ENCODE data around the gene ZBP1. TPM values are rescaled to one million over a fixed set of nuclear protein-coding genes. Genes with fewer than 3 reads are reported as not detected.
A peak's percentile ranks its signal among the peaks of the same experiment; 100 is the strongest.

Gene ZBP1
- total RNA-seq, 2 experiments from 2014 or later = 39.0 to 40.1 TPM

GRCh38 chr20:57620999-57621398 lies 773 bp upstream of the ZBP1 start:
- POLR2A ChIA-PET = interaction anchor here (1.0 to 3.4 kb wide), 12 partner anchors 8 to 231 kb away, joined by 3 to 139 read pairs (median 10); partner anchors contain the start of gene PMEPA1
- intact Hi-C loops (cut with DNase I, micrococcal nuclease) = loop anchor here in 1 of 2 experiments (5.0 to 10.0 kb wide), 3 partner anchors 86 to 1034 kb away; partner anchors contain the start of genes STX16 and VAPB
- Histone ChIP-seq H3K4me1 (ENCODE audit: insufficient read depth, low read length) (peaks cover 76% of the 10 kb centered on the region), H3K27ac (ENCODE audit: low read depth in 1 of 2, low read length in 2 of 2) (peak overlapping the region; percentile 78 to 90), H3K27me3 (ENCODE audit: control insufficient read depth in 1 of 2, insufficient read depth in 2 of 2, low read length in 2 of 2) (no peaks in the 10 kb centered on the region), H3K4me3 (ENCODE audit: low read length) (peak overlapping the region; percentile 71), H3K9me3 (ENCODE audit: control insufficient read depth in 1 of 2, insufficient read depth in 1 of 2, low read length in 2 of 2) (peaks cover 0 to 6% of the 10 kb centered on the region in 2 experiments), H3K36me3 (ENCODE audit: insufficient read depth, low read length) (no peaks in the 10 kb centered on the region)
- H3K27ac Mint-ChIP-seq = peak overlapping the region; percentile 94
- DNase-seq (peak in 5 of 14 experiments; percentile 29 to 51 (median 42)), ATAC-seq (ENCODE audit: poor library complexity) (no peak)
- no peak for TF ChIP-seq CTCF (IDR thresholded peaks at IDR 0.05)
- no peaks in the 10 kb centered on the region for H3K27me3 Mint-ChIP-seq
- H3K36me3 Mint-ChIP-seq (ENCODE audit: low read depth) = peaks cover 44% of the 10 kb centered on the region
- H3K9me3 Mint-ChIP-seq = peaks cover 3% of the 10 kb centered on the region
- H3K4me3 Mint-ChIP-seq = peak overlapping the region; percentile 76
- CTCF ChIA-PET = interaction anchor here (1.2 to 2.8 kb wide), 2 partner anchors 61 to 614 kb away, joined by 3 to 11 read pairs; no protein-coding TSS in a partner anchor
- peaks cover 86% of the 10 kb centered on the region for H3K4me1 Mint-ChIP-seq (ENCODE audit: low read depth)

GRCh38 chr20:57619051-57619831 lies 985 bp downstream of the ZBP1 start:
- Histone ChIP-seq H3K36me3 (ENCODE audit: insufficient read depth, low read length) (peaks cover 17% of the 10 kb centered on the region), H3K4me3 (ENCODE audit: low read length) (peak overlapping the region; percentile 71), H3K27me3 (ENCODE audit: control insufficient read depth in 1 of 2, insufficient read depth in 2 of 2, low read length in 2 of 2) (no peaks in the 10 kb centered on the region), H3K27ac (ENCODE audit: low read depth in 1 of 2, low read length in 2 of 2) (peak overlapping the region; percentile 78 to 90), H3K4me1 (ENCODE audit: insufficient read depth, low read length) (peaks cover 80% of the 10 kb centered on the region), H3K9me3 (ENCODE audit: control insufficient read depth in 1 of 2, insufficient read depth in 1 of 2, low read length in 2 of 2) (no peaks in the 10 kb centered on the region)
- intact Hi-C loops (cut with DNase I, micrococcal nuclease) = loop anchor here in 1 of 2 experiments (1.0 to 5.0 kb wide), 2 partner anchors 9 to 33 kb away; no protein-coding TSS in a partner anchor
- POLR2A ChIA-PET = interaction anchor here (0.7 to 3.4 kb wide), 17 partner anchors 10 to 1032 kb away, joined by 3 to 139 read pairs (median 8); partner anchors contain the start of genes PMEPA1 and STX16
- H3K36me3 Mint-ChIP-seq (ENCODE audit: low read depth) = peaks cover 38% of the 10 kb centered on the region
- no peaks in the 10 kb centered on the region for H3K9me3 Mint-ChIP-seq
- CTCF ChIA-PET = interaction anchor here (0.9 to 3.1 kb wide), 7 partner anchors 9 to 588 kb away, joined by 3 to 12 read pairs (median 8); partner anchors contain the start of gene PMEPA1
- peak; percentile 39 to 90 (median 58) for DNase-seq
- H3K4me1 Mint-ChIP-seq (ENCODE audit: low read depth) = peaks cover 72% of the 10 kb centered on the region
- H3K27ac Mint-ChIP-seq = peak overlapping the region; percentile 94
- H3K4me3 Mint-ChIP-seq = peak overlapping the region; percentile 76
- no peaks in the 10 kb centered on the region for H3K27me3 Mint-ChIP-seq
- ATAC-seq (ENCODE audit: poor library complexity) = peak; percentile 63
- TF ChIP-seq CTCF (IDR thresholded peaks at IDR 0.05) = no peak

- H3K4me1 Mint-ChIP-seq (ENCODE audit: low read depth) = peaks cover 66% of the 10 kb centered on the region
- no peaks in the 10 kb centered on the region for H3K9me3 Mint-ChIP-seq
- no peak for ATAC-seq (ENCODE audit: poor library complexity)
- Histone ChIP-seq H3K4me3 (ENCODE audit: low read length) (peak overlapping the region; percentile 71), H3K27ac (ENCODE audit: low read depth in 1 of 2, low read length in 2 of 2) (peak overlapping the region; percentile 78 to 90), H3K9me3 (ENCODE audit: control insufficient read depth in 1 of 2, insufficient read depth in 1 of 2, low read length in 2 of 2) (no peaks in the 10 kb centered on the region), H3K36me3 (ENCODE audit: insufficient read depth, low read length) (peaks cover 20% of the 10 kb centered on the region), H3K27me3 (ENCODE audit: control insufficient read depth in 1 of 2, insufficient read depth in 2 of 2, low read length in 2 of 2) (no peaks in the 10 kb centered on the region), H3K4me1 (ENCODE audit: insufficient read depth, low read length) (peaks cover 80% of the 10 kb centered on the region)
- POLR2A ChIA-PET = interaction anchor here (0.7 to 3.4 kb wide), 13 partner anchors 10 to 1033 kb away, joined by 3 to 139 read pairs (median 9); partner anchors contain the start of genes PMEPA1 and STX16
- DNase-seq = peak in 1 of 14 experiments; percentile 33
- peak overlapping the region; percentile 94 for H3K27ac Mint-ChIP-seq
- H3K27me3 Mint-ChIP-seq = no peaks in the 10 kb centered on the region
- H3K36me3 Mint-ChIP-seq (ENCODE audit: low read depth) = peaks cover 38% of the 10 kb centered on the region
- no peak for TF ChIP-seq CTCF (IDR thresholded peaks at IDR 0.05)
- intact Hi-C loops (cut with DNase I, micrococcal nuclease) = loop anchor here in 1 of 2 experiments (1.0 to 5.0 kb wide), 2 partner anchors 10 to 34 kb away; no protein-coding TSS in a partner anchor
- CTCF ChIA-PET = interaction anchor here (1.4 to 3.1 kb wide), 3 partner anchors 9 to 22 kb away, joined by 9 to 12 read pairs (median 11); no protein-coding TSS in a partner anchor
- H3K4me3 Mint-ChIP-seq = peak overlapping the region; percentile 76
These were observed 1.5 kb downstream of the ZBP1 start for GRCh38 chr20:57618764-57619050.

Data from CD4-positive, alpha-beta T cell (primary cell).